LNCAP (cell line): ENCODE results near the gene DCDC1.

Source experiments
- TF ChIP-seq, protein P1 (sequence below): fragments of 450-650 bp; IDR thresholded peaks from 2 replicates; pipeline ENCODE4 v1.5.1; 2017; ENCODE audit warnings: mild to moderate bottlenecking

Gene DCDC1

DNA sequence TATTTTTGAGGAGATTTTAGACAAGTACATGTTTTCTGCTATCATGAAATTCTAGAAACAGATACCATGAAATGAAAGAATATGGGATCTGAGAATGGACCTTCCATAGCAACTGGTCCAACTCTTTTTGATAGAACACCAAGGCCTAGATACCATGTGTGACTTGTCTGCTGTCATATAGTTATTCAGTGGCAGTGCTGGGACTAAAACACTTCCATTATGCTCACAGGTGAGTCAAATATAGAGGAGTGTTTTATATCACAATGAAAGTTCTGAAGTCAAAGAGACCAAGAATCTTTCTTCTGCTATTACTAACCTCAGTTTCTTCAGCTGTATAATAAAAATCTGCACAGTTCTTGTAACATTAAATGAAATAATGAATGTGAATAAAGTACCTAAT lies 276.9 kb downstream of the DCDC1 start:
- TF ChIP-seq, protein P1, sequence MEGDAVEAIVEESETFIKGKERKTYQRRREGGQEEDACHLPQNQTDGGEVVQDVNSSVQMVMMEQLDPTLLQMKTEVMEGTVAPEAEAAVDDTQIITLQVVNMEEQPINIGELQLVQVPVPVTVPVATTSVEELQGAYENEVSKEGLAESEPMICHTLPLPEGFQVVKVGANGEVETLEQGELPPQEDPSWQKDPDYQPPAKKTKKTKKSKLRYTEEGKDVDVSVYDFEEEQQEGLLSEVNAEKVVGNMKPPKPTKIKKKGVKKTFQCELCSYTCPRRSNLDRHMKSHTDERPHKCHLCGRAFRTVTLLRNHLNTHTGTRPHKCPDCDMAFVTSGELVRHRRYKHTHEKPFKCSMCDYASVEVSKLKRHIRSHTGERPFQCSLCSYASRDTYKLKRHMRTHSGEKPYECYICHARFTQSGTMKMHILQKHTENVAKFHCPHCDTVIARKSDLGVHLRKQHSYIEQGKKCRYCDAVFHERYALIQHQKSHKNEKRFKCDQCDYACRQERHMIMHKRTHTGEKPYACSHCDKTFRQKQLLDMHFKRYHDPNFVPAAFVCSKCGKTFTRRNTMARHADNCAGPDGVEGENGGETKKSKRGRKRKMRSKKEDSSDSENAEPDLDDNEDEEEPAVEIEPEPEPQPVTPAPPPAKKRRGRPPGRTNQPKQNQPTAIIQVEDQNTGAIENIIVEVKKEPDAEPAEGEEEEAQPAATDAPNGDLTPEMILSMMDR: no peak

DNA sequence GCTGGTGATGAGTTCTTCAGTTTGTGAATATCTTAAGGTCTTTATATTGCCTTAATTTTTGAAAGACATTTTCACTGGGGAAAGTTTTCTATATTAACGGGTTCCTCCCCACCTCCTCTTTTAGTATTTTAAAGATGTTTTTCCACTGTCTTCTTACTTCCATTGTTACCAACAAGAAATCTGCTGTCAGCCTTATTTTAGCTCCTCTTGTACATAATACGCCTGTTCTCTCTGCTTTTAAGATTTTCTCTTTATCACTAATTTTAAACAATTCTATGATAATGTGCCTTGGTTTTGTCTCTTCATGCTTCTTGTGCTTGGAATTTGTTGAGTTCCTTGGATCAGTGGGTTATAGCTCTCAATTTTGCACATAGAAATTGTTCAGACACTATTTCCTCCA lies 280.4 kb downstream of the DCDC1 start:
- TF ChIP-seq, protein P1: no peak

DNA sequence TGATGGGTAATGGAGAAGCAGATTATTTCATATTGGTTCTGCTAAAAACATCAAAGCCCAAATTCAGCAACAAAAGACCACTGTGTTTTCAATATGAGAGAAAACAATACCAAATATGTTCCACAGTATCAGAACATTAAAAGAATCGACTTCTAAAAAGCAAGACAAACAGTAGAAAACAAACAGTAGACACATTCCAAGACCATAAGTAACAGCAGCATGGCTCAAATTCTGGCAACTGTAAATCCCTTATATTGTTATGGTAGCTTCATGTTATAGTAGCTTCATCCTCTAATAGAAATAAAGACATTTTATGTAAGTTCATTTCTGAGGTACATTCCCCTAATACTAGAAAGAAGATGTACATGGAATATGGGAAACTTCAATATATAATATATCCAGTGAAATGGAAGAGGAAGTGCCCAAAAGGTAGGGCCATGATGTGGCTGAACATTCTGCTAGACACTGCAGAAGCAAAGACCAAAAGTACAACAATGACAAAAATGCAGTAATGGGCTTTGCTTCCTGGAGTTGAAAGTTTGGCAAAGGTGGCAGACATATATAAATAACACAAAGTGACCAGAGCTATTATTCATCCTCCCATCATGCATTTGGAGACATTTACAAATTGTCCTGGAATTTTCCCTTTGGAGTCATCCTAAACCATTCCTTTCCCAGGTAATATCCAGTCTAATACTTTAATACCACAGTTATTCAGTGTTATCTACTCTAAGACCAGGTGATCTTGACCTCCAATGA lies 299.9 kb downstream of the DCDC1 start:
- TF ChIP-seq, protein P1: no peak

DNA sequence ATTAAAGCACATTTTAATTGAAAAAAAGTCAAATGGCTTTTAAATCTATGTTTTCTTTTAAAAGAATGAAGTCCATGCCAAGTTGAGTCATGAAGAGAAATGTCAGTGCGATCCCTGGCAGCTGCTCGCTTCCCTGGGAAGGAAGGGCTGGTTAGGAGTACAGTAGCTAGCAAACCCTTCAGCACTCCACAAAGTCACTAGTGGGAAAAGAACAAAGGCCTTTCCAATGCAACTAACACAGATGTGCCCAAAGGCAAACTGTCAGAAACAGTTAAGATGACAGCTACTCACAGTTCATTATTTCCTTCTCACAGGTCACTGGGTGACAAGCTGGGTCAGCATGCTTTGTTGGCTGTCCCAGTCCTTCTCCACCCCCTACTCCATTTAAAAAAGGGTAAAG lies 308.7 kb downstream of the DCDC1 start:
- TF ChIP-seq, protein P1: no peak

DNA sequence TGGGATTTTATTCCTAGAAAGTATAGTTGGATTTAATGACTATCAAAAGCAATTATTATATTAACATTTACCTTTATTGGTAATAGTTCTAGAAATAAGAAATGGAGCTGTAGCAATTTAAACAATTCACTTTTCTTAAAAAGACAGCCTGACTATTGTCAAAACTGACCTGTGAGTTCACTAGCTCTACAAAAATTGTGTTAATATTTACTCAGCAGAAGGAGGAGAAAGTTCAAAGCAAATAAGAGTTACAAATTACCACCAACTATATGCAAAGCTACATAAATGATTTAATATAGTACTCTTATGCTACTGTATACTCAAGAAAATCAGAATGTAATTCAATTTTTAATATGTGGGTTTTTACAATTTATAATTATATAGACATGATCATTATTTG lies 310.0 kb downstream of the DCDC1 start:
- TF ChIP-seq, protein P1: no peak

DNA sequence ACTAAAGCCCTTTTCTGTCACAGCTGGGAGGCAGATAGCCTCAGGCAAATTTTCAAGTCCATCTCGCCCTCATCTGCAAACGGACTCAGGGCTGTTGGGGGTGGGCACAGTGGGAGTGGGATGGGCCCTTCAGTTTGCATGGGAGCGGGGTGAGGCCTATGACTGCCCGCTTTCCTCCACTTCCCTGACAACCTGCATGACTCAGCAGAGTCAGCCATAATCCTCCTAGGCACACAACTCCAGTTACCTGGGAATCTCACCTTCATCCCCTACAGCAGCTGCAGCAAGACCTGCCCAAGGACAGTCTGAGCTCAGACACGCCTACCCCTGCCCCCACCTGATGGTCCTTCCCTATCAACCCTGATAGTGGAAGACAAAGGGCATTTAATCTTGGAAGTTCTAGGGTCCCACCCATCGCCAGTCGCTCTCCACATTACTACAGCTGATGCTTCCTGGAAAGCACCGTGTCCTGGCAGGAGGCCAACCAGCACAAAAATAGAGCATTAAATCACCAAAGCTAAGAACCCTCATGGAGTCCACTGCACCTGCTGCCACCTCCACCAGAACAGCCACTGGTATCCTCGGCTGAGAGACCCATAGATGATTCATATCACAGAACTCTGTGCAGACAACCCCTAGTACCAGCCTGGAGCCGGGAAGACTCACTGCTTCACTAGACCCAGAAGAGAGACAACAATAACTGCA lies 319.3 kb downstream of the DCDC1 start:
- TF ChIP-seq, protein P1: no peak

DNA sequence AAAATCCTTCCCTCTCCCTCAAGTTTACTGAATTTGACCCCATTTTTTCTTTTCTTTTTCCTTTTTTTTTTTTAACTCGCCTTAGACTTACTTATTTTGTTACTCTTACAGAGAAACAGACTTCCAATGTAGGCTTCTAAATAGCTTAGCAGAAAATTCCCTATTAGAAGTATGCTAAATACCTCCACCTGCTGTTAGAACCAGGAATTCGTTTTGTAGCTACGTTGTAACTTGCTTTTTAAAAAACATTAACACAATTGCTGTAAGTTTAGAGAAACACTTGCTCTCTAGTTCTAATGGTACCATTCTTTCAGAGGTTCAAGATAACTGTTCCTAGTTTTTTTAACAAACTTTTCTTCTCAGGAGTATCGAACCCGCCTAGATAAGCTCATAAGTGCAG lies 324.2 kb downstream of the DCDC1 start:
- TF ChIP-seq, protein P1: peak; percentile 68
